ENCODE data around the gene ROR2.
A peak's percentile ranks its signal among the peaks of the same experiment; 100 is the strongest.

The ROR2 gene

DNA sequence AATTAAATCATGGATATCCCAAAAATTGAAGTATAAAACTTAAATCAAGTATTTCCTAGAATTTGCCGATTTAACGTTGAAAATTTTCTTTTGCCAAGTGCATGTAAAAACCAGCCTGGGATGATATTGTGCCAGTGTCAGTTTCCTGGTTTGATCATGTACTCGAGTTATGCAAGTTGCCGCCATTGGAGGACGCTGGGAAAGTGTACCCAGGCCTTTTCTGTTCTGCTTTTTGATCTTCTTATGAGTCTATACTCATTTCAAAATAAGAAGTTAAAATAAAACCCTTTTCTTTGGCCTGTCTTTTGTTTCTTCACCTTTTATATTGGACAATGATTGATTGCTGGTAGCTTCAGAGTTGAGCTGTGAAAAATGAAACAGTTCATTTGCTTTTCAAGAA is 433.3 kb downstream of the ROR2 start:
- H3K4me3 ChIP-seq (replicated peaks; ENCODE audit: low read depth, low read length): no peak overlapping the region
- no peak for DNase-seq (ENCODE audit: extremely low read depth, low read depth)
- TF ChIP-seq, protein P1, sequence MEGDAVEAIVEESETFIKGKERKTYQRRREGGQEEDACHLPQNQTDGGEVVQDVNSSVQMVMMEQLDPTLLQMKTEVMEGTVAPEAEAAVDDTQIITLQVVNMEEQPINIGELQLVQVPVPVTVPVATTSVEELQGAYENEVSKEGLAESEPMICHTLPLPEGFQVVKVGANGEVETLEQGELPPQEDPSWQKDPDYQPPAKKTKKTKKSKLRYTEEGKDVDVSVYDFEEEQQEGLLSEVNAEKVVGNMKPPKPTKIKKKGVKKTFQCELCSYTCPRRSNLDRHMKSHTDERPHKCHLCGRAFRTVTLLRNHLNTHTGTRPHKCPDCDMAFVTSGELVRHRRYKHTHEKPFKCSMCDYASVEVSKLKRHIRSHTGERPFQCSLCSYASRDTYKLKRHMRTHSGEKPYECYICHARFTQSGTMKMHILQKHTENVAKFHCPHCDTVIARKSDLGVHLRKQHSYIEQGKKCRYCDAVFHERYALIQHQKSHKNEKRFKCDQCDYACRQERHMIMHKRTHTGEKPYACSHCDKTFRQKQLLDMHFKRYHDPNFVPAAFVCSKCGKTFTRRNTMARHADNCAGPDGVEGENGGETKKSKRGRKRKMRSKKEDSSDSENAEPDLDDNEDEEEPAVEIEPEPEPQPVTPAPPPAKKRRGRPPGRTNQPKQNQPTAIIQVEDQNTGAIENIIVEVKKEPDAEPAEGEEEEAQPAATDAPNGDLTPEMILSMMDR (IDR thresholded peaks at IDR 0.05; ENCODE audit: low read depth, low read length, missing control alignments): no peak

DNA sequence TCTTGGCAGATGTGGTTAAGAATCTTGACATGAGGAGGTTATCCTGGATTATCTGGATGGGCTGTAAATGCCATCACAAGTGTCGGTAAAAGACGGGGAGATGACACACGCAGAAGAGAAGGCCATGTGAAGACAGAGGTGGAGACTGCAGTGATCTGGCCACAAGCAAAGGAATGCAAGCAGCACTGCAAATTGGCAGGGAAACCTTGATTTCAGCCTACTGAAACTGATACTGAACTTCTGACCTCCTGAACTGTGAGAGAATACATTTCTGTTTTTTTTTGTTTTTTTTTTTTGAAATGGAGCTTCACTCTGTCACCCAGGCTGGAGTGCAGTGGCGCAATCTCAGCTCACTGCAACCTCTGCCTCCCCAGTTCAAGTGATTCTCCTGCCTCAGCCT is 433.9 kb downstream of the ROR2 start:
- TF ChIP-seq, protein P1 (IDR thresholded peaks at IDR 0.05; ENCODE audit: low read depth, low read length, missing control alignments): no peak
- H3K4me3 ChIP-seq (replicated peaks; ENCODE audit: low read depth, low read length): no peak overlapping the region
- DNase-seq (ENCODE audit: extremely low read depth, low read depth): no peak

DNA sequence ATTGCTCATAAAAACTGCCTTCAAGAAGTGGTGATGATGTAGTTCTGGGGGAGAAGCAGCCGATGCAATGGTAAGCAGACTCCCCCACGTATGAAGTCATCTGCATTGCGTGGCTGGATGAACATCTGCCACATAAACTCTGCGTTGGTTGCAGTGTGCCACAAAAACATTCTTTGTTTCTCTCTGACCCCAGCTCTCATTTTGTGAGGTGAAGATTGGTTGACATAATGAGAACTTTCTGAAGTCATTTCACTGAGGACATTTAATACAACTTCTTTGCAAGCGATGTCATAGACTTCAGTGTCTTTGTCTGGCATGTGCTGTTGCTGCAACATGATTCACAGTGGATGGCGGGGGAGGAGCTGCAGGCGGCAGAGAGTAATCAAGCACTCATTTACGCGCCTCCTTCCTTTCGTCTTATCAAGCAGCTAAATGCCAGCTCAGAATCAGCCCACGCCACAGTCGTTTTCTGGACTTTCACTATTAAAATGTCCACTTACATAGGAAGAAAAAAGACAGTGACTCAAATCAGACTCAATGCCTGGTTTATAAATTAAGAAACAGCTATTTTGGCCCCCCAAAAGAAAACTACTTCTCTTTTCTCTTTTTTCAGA is 434.8 kb downstream of the ROR2 start:
- DNase-seq (ENCODE audit: extremely low read depth, low read depth): peak; percentile 38
- TF ChIP-seq, protein P1 (IDR thresholded peaks at IDR 0.05; ENCODE audit: low read depth, low read length, missing control alignments): no peak
- H3K4me3 ChIP-seq (replicated peaks; ENCODE audit: low read depth, low read length): peak overlapping the region; percentile 19

Measured in HFF-Myc (cell line).